H1 (cell line): ENCODE results near the gene BCL2L1.
"Not testable (repeated sequence)": the region's sequence is repeated elsewhere in the genome, so short reads cannot be mapped to it uniquely, and the experiment has no call there.

ENCODE experiments used
- ASH2L ChIP-seq: fragments of 200-600, 300-600 bp; sonication (generic); IDR thresholded peaks from one replicate; pipeline ENCODE4 v1.7.1; 2017; ENCODE audit warnings: low read length
- CEBPB ChIP-seq: IDR thresholded peaks from 2 replicates; pipeline ENCODE4 v1.6.1; 2012; ENCODE audit warnings: low read depth, low read length
- EP300 ChIP-seq, 2 experiments: IDR thresholded peaks; 1 replicate in 1 of 2; 2 replicates in 1 of 2; pipeline ENCODE4 v1.6.1; 2011 to 2012; ENCODE audit warnings: low read depth in 2 of 2, low read length in 2 of 2, mild to moderate bottlenecking in 2 of 2, borderline replicate concordance in 1 of 2, inconsistent platforms in 1 of 2, moderate library complexity in 1 of 2
- EZH2 ChIP-seq: fragments of 200-600 bp; sonication (generic); IDR thresholded peaks from 2 replicates; pipeline ENCODE4 v1.7.1; 2012; ENCODE audit warnings: low read depth, mild to moderate bottlenecking, moderate library complexity, low read length, inconsistent platforms; ENCODE audit not compliant: severe bottlenecking
- FOSL1 ChIP-seq: IDR thresholded peaks from 2 replicates; pipeline ENCODE4 v1.6.1; 2011; ENCODE audit warnings: mild to moderate bottlenecking, low read depth, low read length, moderate library complexity; ENCODE audit not compliant: insufficient read depth
- NRF1 ChIP-seq: IDR thresholded peaks from 2 replicates; pipeline ENCODE4 v1.6.1; 2011; ENCODE audit warnings: mild to moderate bottlenecking, low read depth, low read length, improper control_type of control experiment
- POLR2A ChIP-seq, 2 experiments: IDR thresholded peaks; 1 replicate in 1 of 2; 2 replicates in 1 of 2; pipeline ENCODE4 v1.6.1; 2011; ENCODE audit warnings: low read depth in 2 of 2, low read length in 2 of 2, mild to moderate bottlenecking in 2 of 2; ENCODE audit errors: control extremely low read depth in 1 of 2
- SIX5 ChIP-seq: IDR thresholded peaks from 2 replicates; pipeline ENCODE4 v1.6.1; 2011; ENCODE audit warnings: mild to moderate bottlenecking, low read depth, low read length
- SP2 ChIP-seq: IDR thresholded peaks from 2 replicates; pipeline ENCODE4 v1.6.1; 2012; ENCODE audit warnings: mild to moderate bottlenecking, low read length, inconsistent platforms
- TF ChIP-seq, protein P1 (sequence below), 3 experiments: IDR thresholded peaks; 1 replicate in 2 of 3; 2 replicates in 1 of 3; pipeline versions ENCODE4 v1.5.1 to v1.6.1; 2011; ENCODE audit warnings: low read length in 3 of 3, mild to moderate bottlenecking in 3 of 3, inconsistent platforms in 2 of 3, low read depth in 1 of 3, moderate library complexity in 1 of 3; ENCODE audit not compliant: insufficient read depth in 1 of 3; ENCODE audit errors: control extremely low read depth in 1 of 3

DNA sequence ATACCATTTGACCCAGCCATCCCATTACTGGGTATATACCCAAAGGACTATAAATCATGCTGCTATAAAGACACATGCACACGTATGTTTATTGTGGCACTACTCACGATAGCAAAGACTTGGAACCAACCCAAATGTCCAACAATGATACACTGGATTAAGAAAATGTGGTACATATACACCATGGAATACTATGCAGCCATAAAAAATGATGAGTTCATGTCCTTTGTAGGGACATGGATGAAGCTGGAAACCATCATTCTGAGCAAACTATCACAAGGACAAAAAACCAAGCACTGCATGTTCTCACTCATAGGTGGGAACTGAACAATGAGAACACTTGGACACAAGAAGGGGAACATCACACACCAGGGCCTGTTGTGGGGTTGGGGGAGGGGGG lies 94.6 kb downstream of the BCL2L1 start:
- TF ChIP-seq NRF1; CEBPB; POLR2A (IDR thresholded peaks at IDR 0.05; ENCODE audit: control extremely low read depth in 1 of 2, low read depth in 2 of 2, low read length in 2 of 2); ASH2L; FOSL1; EZH2; SIX5; EP300 (IDR thresholded peaks at IDR 0.05; ENCODE audit: borderline replicate concordance in 1 of 2, low read depth in 2 of 2, low read length in 2 of 2); SP2: not testable (repeated sequence)
- TF ChIP-seq, protein P1, sequence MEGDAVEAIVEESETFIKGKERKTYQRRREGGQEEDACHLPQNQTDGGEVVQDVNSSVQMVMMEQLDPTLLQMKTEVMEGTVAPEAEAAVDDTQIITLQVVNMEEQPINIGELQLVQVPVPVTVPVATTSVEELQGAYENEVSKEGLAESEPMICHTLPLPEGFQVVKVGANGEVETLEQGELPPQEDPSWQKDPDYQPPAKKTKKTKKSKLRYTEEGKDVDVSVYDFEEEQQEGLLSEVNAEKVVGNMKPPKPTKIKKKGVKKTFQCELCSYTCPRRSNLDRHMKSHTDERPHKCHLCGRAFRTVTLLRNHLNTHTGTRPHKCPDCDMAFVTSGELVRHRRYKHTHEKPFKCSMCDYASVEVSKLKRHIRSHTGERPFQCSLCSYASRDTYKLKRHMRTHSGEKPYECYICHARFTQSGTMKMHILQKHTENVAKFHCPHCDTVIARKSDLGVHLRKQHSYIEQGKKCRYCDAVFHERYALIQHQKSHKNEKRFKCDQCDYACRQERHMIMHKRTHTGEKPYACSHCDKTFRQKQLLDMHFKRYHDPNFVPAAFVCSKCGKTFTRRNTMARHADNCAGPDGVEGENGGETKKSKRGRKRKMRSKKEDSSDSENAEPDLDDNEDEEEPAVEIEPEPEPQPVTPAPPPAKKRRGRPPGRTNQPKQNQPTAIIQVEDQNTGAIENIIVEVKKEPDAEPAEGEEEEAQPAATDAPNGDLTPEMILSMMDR (IDR thresholded peaks at IDR 0.05; ENCODE audit: control extremely low read depth in 1 of 3, insufficient read depth in 1 of 3, low read depth in 1 of 3, low read length in 3 of 3) = not testable (repeated sequence)
